Activated T-cell treated with anti-CD3 and anti-CD28 coated beads, Interleukin-2, amount 50 U/mL, for 1 hour (primary cell): ENCODE results near the gene MRPS18A.

Experiments
- DNase-seq: peaks from one replicate; pipeline ENCODE4 v3.0.0-alpha.2; 2020

The MRPS18A gene

GRCh38 chr6:43687437-43688347, at the start of gene MRPS18A:
Gene MRPS18A (minus strand): TSS chr6:43687791. CDS start chr6:43687779, 12 bp downstream.
- DNase-seq = peak; percentile 78

GRCh38 chr6:43736844-43737243, 49.3 kb upstream of the MRPS18A start:
- no peak for DNase-seq

DNA sequence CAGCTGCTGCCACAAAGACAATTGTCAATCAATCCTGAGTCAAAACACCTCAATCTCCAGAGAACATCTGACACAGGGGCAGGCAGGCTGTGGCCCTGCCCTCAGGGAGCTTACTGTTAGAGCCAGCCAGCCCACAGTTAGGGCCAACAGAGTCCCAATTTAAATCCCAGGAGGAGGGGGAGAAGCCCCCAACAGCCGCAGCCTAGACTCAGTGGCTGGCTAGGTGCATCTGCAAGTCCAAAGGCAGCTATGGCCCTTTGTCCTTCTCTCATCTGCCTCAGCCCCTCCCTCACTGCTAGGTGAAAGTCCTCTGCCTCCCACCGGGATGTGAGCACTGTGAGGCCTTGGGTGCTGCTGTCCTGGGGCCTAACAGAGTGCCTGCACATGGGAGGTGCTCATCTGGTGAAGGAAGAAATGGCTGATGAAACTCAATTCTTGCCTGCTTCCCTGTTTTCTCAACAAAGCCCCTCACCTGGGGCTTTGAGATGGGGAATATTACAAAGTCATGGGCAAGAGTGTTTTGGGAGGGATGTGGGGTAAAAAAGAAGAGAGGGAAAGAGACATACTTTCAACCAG, 48.7 kb upstream of the MRPS18A start:
- no peak for DNase-seq

GRCh38 chr6:43735642-43736199, 48.1 kb upstream of the MRPS18A start:
- DNase-seq = no peak

- no peak for DNase-seq
These were observed 46.7 kb upstream of the MRPS18A start for GRCh38 chr6:43734294-43734665.

DNA sequence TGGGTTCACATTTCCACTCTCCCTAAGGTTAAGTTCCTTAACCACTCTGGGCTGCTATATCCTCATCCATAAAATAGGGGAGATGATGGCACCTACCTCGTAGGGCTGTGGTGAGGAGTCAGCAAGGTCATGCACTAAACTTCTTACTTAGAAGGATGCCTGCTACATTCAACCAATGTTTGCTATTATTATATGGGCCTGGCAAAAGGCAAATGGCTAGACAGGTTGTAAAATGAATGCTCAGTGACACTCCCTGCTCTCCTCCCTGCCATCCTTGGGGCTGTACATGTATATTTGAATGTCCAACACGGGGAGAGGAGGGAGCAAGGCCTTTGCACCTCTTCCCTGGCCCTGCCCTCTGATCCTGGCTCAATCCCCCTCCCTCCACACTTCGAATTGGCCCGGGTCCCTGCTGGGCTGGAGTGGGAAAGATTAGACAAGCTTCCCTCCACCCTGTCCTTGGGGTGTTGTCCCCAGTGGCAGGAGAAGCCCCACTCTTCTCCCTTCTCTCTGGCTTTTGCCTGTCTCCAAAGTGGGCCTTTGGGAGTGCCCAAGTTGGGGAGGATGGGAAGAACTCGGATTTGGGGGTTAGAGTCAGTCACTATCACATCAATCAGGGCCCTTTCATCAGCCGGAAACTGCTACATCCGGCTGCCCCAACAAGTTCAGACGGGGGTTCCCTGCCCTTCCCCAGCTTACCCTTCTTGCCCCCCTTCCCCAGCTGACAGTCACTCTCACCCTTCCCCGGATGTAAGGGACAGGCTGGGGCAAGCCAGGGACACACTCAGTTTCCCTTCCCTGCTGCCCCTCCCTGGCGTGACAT, 46.1 kb upstream of the MRPS18A start:
- DNase-seq = peak; percentile 29

- no peak for DNase-seq
These were observed 43.0 kb upstream of the MRPS18A start for GRCh38 chr6:43730634-43731033.

DNA sequence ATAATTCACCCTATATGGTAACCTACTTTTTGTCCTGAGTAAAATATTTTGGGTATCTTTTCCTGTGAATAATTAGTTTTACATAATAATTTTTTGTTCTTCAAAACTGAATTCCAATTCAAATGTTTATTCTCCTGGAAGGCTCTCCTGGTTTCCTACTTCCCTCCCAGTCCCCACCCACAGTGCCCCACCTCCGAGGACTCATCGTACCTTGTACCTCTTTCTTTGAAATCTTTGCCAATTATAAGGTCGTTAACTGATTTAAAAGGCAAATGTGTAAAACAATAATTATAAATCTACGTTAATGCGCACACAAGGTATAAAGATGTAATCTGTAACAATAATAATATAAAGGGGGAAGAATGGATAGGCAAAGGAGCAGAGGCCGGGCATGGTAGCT, 41.9 kb upstream of the MRPS18A start:
- no peak for DNase-seq

DNA sequence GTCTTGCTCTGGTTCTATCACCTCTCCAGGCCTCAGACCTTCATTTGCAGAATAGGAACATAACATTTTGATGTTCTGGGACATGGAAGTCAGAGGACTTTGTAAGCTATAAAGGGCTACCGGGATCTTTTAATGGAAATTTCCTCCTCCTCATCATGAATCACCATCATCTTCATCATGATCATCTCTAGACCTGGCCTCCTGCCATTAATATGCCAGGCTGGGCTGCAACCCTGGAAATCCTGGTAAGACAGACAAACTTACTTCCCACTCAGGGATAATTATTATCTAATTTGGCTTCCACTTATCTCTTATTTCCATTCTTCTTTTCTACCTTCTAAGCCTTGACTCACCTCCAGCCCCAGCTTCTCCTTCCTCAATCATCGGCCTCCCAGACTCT, 41.0 kb upstream of the MRPS18A start:
- DNase-seq = no peak

- DNase-seq = no peak
These were observed 40.0 kb upstream of the MRPS18A start for GRCh38 chr6:43727634-43728033.

GRCh38 chr6:43725643-43726580, 38.3 kb upstream of the MRPS18A start:
- DNase-seq = no peak

DNA sequence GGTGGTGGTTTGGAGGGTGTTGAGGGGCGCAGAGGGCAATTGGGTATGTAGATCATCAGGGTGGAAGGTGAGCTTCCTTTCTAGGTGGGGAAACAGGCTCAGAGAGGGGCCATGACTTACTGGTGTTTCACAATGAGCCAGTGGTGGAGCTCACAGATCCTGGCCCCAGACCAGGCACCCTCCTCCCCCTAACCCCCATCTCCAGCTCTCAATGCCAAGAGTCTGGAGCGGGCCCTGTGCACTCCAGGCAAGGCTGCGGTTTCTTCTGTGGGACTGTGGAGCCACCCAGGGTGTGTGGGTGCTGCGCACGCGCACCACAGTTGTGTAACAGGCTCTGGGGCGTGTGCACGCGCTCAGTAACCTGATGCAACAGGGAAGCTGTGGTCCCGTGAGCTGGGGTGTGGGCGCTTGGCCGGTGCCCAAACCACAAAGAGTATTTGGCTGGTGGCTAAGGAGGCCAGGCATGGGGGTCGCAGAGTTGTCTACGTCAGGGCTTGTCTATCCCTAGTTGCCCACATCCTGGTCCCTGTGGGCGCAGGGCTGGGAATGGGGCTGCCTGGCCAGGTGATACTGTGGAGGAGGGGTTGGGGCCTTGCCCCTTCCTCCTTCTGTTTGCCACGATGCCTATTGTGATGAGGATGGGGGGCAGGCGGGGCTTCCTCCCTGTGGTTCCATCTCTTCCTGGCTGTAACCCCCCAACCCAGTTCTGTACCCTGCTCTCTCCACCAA, 37.5 kb upstream of the MRPS18A start:
- DNase-seq = peak; percentile 58

- no peak for DNase-seq
These were observed 36.8 kb upstream of the MRPS18A start for GRCh38 chr6:43724354-43724753.

GRCh38 chr6:43723737-43724295, 36.2 kb upstream of the MRPS18A start:
- peak; percentile 71 for DNase-seq

GRCh38 chr6:43722920-43723545, 35.4 kb upstream of the MRPS18A start:
- no peak for DNase-seq

- no peak for DNase-seq
These were observed 33.4 kb upstream of the MRPS18A start for GRCh38 chr6:43720999-43721398.

- DNase-seq = no peak
These were observed 31.9 kb upstream of the MRPS18A start for GRCh38 chr6:43719511-43719910.

DNA sequence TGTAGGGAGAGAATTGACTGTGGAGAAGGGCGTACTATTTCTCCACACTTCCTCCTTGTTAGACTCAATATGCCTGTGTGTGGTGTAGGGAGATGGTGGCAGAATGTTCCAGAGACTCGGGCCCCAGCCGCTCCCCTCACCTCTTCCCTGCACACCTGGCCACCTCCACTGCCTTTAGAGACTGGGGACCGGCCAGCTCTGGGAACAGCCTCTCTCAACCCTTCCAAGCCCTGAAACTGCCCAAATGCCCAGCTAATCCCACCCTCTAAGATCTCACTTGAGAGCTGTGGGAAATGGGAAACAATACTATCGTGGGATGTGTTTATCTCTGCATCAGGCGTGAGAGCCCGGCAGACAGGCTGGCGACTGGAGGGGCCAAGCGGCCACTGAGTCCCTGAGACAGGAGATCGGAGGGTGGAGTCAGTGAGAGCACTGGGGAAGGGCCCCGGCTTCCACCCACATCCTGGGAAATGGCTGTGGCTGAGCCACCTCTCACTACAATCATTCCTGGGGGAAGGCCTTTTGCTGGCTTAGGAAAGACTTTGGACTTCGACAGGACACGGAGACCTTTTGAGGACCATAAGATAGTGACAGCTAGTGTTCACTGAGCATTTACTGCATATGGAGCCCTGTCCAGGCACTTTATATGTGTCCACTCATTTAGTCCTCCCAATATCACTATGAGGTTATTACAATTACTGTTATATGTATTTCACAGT, 31.0 kb upstream of the MRPS18A start:
- DNase-seq = no peak

DNA sequence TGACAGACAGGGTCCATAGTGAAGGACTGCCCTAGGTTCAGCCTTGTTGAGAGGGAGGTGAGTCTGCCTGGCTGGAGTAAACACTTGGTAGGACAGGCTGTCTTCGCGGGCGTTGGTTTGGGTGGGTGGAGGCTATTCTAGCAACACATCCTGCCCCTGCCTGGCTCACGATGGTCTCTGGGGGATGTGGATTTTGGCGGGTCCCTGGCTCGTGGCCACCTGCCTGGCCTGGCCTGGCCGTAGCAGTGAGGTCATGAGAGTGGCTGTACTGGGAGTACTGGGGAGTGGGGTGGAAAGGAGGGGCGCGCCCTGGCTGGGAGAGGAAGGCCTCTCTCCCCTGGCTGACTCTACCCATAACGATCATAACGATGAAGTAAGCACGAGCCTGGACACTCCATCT, 30.2 kb upstream of the MRPS18A start:
- DNase-seq = no peak

DNA sequence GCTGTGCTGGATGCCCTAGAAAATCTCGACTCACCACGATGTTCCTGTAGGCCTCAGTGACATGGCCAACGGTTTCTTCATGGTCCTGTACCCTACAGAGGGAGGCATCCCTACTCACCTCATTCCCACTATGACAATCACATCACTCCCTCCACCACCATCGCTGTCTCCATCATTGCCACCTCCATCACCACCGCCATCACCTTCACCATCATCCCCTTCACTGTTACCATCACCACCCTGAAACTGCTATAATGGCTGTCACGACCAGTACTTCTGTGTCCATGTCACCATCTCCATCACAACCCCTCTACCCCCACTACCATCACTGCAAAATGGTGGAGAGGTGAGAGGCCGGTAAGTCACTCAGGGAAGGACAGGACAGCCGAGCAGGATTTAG, 29.8 kb upstream of the MRPS18A start:
- DNase-seq = no peak
